ENCODE measurements around the gene APPBP2.
A peak's percentile ranks its signal among the peaks of the same experiment; 100 is the strongest.
"Not testable (repeated sequence)": the region's sequence is repeated elsewhere in the genome, so short reads cannot be mapped to it uniquely, and the experiment has no call there.

Gene APPBP2

GRCh38 chr17:60490594-60490993, 35.4 kb downstream of the APPBP2 start:
- not testable (repeated sequence) for DNase-seq

- DNase-seq = no peak
Observed at GRCh38 chr17:60481604-60482003, 44.4 kb downstream of the APPBP2 start.

- no peak for DNase-seq
Observed at GRCh38 chr17:60473788-60474187, 52.3 kb downstream of the APPBP2 start.

- no peak for DNase-seq
Observed at GRCh38 chr17:60472449-60472848, 53.6 kb downstream of the APPBP2 start.

GRCh38 chr17:60471451-60471850, 54.6 kb downstream of the APPBP2 start:
- DNase-seq = no peak

GRCh38 chr17:60468371-60468770, 57.7 kb downstream of the APPBP2 start:
- DNase-seq = no peak

- no peak for DNase-seq
Observed at GRCh38 chr17:60464343-60464742, 61.7 kb downstream of the APPBP2 start.

GRCh38 chr17:60463157-60463835, 62.7 kb downstream of the APPBP2 start:
- DNase-seq = no peak

GRCh38 chr17:60461584-60461983, 64.5 kb downstream of the APPBP2 start:
- DNase-seq = no peak

GRCh38 chr17:60457148-60457547, 68.9 kb downstream of the APPBP2 start:
- DNase-seq = no peak

- no peak for DNase-seq
Observed at GRCh38 chr17:60455378-60455777, 70.7 kb downstream of the APPBP2 start.

- no peak for DNase-seq
Observed at GRCh38 chr17:60451965-60452364, 74.1 kb downstream of the APPBP2 start.

- DNase-seq = no peak
Observed at GRCh38 chr17:60451071-60451470, 75.0 kb downstream of the APPBP2 start.

- no peak for DNase-seq
Observed at GRCh38 chr17:60447375-60447774, 78.7 kb downstream of the APPBP2 start.

GRCh38 chr17:60445144-60445543, 80.9 kb downstream of the APPBP2 start:
- DNase-seq = no peak

GRCh38 chr17:60443713-60444112, 82.3 kb downstream of the APPBP2 start:
- DNase-seq = no peak

- no peak for DNase-seq
Observed at GRCh38 chr17:60442271-60443173, 83.5 kb downstream of the APPBP2 start.

- no peak for DNase-seq
Observed at GRCh38 chr17:60439501-60439900, 86.5 kb downstream of the APPBP2 start.

GRCh38 chr17:60436676-60437075, 89.4 kb downstream of the APPBP2 start:
- DNase-seq = no peak

GRCh38 chr17:60435244-60436167, 90.5 kb downstream of the APPBP2 start:
- DNase-seq = peak; percentile 36

GRCh38 chr17:60433021-60433997, 92.7 kb downstream of the APPBP2 start:
- not testable (repeated sequence) for DNase-seq

GRCh38 chr17:60430561-60430960, 95.5 kb downstream of the APPBP2 start:
- DNase-seq = not testable (repeated sequence)

All from DMS79 treated with DMSO at 0.1 percent for 48 hours (cell line).